Liver (tissue), 9 donors: Measurements from ENCODE around the gene DCN. TPM values are rescaled to one million over a fixed set of nuclear protein-coding genes. Genes with fewer than 3 reads are reported as not detected.

Source experiments
- DNase-seq: peaks from one replicate; pipeline ENCODE4 v3.0.0-alpha.2; 2017; ENCODE audit warnings: low spot score
- H3K27ac ChIP-seq, 2 donors: one replicate each; pipeline ENCODE4 v1.7.0; 2013; ENCODE audit warnings: inconsistent platforms in 2 of 2, low read length in 2 of 2, control low read depth in 1 of 2, low read depth in 1 of 2, mild to moderate bottlenecking in 1 of 2
- H3K27me3 ChIP-seq, 4 donors: one replicate each; pipeline versions ENCODE4 v1.6.1 to v1.7.0; 2013; ENCODE audit warnings: low read length in 3 of 4, inconsistent platforms in 1 of 4, mild to moderate bottlenecking in 1 of 4, moderate library complexity in 1 of 4; ENCODE audit not compliant: control insufficient read depth in 4 of 4, insufficient read depth in 4 of 4
- H3K36me3 ChIP-seq, 4 donors: one replicate each; pipeline versions ENCODE4 v1.6.1 to v1.7.0; 2013; ENCODE audit warnings: low read length in 3 of 4, mild to moderate bottlenecking in 3 of 4, low read depth in 1 of 4, moderate library complexity in 1 of 4; ENCODE audit not compliant: control insufficient read depth in 4 of 4, insufficient read depth in 3 of 4
- H3K4me1 ChIP-seq, 4 donors: one replicate each; pipeline versions ENCODE4 v1.6.1 to v1.7.0; 2013; ENCODE audit warnings: low read length in 3 of 4, mild to moderate bottlenecking in 3 of 4, moderate library complexity in 1 of 4; ENCODE audit not compliant: control insufficient read depth in 4 of 4, insufficient read depth in 4 of 4
- H3K4me3 ChIP-seq, 3 donors: one replicate each; pipeline versions ENCODE4 v1.6.1 to v1.7.0; 2013; ENCODE audit warnings: low read length in 3 of 3, control low read depth in 1 of 3, low read depth in 1 of 3, mild to moderate bottlenecking in 1 of 3
- H3K9ac ChIP-seq, 2 donors: one replicate each; pipeline ENCODE4 v1.7.0; 2013; ENCODE audit warnings: low read length in 2 of 2, mild to moderate bottlenecking in 2 of 2, moderate library complexity in 2 of 2, control low read depth in 1 of 2, low read depth in 1 of 2
- H3K9me3 ChIP-seq, 4 donors: one replicate each; pipeline versions ENCODE4 v1.6.1 to v1.7.0; 2013; ENCODE audit warnings: low read length in 3 of 4; ENCODE audit not compliant: control insufficient read depth in 4 of 4
- CTCF ChIP-seq: fragments of 150-350 bp; IDR thresholded peaks from 2 replicates; pipeline ENCODE4 v1.5.1; 2017; ENCODE audit warnings: improper control_type of control experiment, low read depth, low read length; ENCODE audit not compliant: missing input control
- EGR1 ChIP-seq, 2 donors: IDR thresholded peaks; 2 replicates each; pipeline ENCODE4 v1.6.1; 2016 to 2018; ENCODE audit warnings: antibody characterized with exemption in 2 of 2, low read depth in 2 of 2
- FOXA1 ChIP-seq: IDR thresholded peaks from 2 replicates; pipeline ENCODE4 v1.6.1; 2016; ENCODE audit warnings: antibody characterized with exemption
- GABPA ChIP-seq, 2 donors: IDR thresholded peaks in 1 of 2; conservative IDR thresholded peaks in 1 of 2; 2 replicates each; pipeline ENCODE4 v1.6.1; 2016; ENCODE audit warnings: antibody characterized with exemption in 2 of 2, mild to moderate bottlenecking in 1 of 2, moderate library complexity in 1 of 2
- HNF4G ChIP-seq: IDR thresholded peaks from 2 replicates; pipeline ENCODE4 v1.6.1; 2016; ENCODE audit warnings: antibody characterized with exemption
- JUND ChIP-seq, 2 donors: IDR thresholded peaks; 2 replicates each; pipeline ENCODE4 v1.6.1; 2016; ENCODE audit warnings: antibody characterized with exemption in 2 of 2
- NR2F2 ChIP-seq: IDR thresholded peaks from 2 replicates; pipeline ENCODE4 v1.6.1; 2016; ENCODE audit warnings: antibody characterized with exemption
- RAD21 ChIP-seq, 2 donors: IDR thresholded peaks; 2 replicates each; pipeline ENCODE4 v1.6.1; 2016; ENCODE audit warnings: antibody characterized with exemption in 2 of 2, mild to moderate bottlenecking in 2 of 2
- RXRA ChIP-seq, 2 donors: IDR thresholded peaks; 2 replicates each; pipeline ENCODE4 v1.6.1; 2017 to 2018; ENCODE audit warnings: antibody characterized with exemption in 2 of 2, mild to moderate bottlenecking in 1 of 2
- TAF1 ChIP-seq: conservative IDR thresholded peaks from 2 replicates; pipeline ENCODE4 v1.6.1; 2016; ENCODE audit warnings: antibody characterized with exemption, mild to moderate bottlenecking
- YY1 ChIP-seq: IDR thresholded peaks from 2 replicates; pipeline ENCODE4 v1.6.1; 2016; ENCODE audit warnings: antibody characterized with exemption, mild to moderate bottlenecking
- WGBS: extraction: QIAGEN DNeasy Blood & Tissue Kit; methylation state at CpG from one replicate; pipeline ENCODE4 v1.1.7; 2013; 5-methylcytosine and 5-hydroxymethylcytosine counted together
- polyA plus RNA-seq, 2 donors: library from polyadenylated mRNA; stranded (reverse) in 1 of 2; unstranded in 1 of 2; fragments of 200-250 nt in 1 of 2; fragments of >200 nt in 1 of 2; fragmentation: Nextera tagmentation in 1 of 2; extraction: Ambion mirVana in 1 of 2; gene quantifications; one replicate each; pipeline versions ENCODE4 v1.2.1 to v1.2.3, GENCODE V29; 2013 to 2015
- total RNA-seq, 2 donors: library from RNA; depleted of rRNA; stranded (reverse); fragments of >200 nt; gene quantifications; one replicate each; pipeline ENCODE4 v1.2.3, GENCODE V29; 2014
- TF ChIP-seq, protein P1 (sequence below): IDR thresholded peaks from 2 replicates; pipeline ENCODE4 v1.6.1; 2016; ENCODE audit warnings: antibody characterized with exemption
- TF ChIP-seq, protein P2 (sequence below): IDR thresholded peaks from 2 replicates; pipeline ENCODE4 v1.6.1; 2016; ENCODE audit warnings: antibody characterized with exemption, mild to moderate bottlenecking
- TF ChIP-seq, protein P3 (sequence below): IDR thresholded peaks from 2 replicates; pipeline ENCODE4 v1.6.1; 2016; ENCODE audit warnings: antibody characterized with exemption
- donor health status: healthy.
- donor health status: healthy.
- donor health status: healthy.
- donor health status: healthy.
- donor health status: healthy.

Gene DCN
- total and polyA plus RNA-seq, 4 donors: 74.9 to 148 (median 98.6) TPM

DNA sequence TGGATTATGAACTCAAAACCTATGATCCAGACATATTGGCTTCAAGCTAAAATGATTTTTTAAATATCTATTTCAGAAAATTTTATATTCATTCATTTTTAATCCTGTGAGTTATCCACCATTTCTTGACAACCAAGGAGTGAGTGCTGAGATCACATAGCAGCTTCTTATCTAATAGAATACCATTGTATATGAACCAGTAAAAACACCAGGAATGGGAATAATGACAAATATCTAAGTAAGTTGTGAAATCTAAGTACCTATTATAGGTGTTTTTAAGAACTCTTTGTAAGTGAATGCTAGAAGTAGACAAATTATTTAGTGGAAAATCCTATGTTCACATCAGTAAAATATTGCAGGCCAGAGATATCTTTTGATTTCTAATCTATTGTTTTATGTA, 79.5 kb downstream of the DCN start:
- no peaks in the 10 kb centered on the region for H3K36me3 ChIP-seq
- H3K9me3 ChIP-seq: no peaks in the 10 kb centered on the region
- no peaks in the 10 kb centered on the region for H3K27me3 ChIP-seq
- no peak overlapping the region for H3K4me3 ChIP-seq
- H3K4me1 ChIP-seq: no peaks in the 10 kb centered on the region
- no peak for TF ChIP-seq GABPA (IDR thresholded peaks at IDR 0.05 in 1 of 2, conservative IDR thresholded peaks at IDR 0.05 in 1 of 2)
- no peak for TF ChIP-seq NR2F2
- no peak for TF ChIP-seq FOXA1
- no peak for TF ChIP-seq TAF1
- TF ChIP-seq HNF4G: no peak
- TF ChIP-seq, protein P1, sequence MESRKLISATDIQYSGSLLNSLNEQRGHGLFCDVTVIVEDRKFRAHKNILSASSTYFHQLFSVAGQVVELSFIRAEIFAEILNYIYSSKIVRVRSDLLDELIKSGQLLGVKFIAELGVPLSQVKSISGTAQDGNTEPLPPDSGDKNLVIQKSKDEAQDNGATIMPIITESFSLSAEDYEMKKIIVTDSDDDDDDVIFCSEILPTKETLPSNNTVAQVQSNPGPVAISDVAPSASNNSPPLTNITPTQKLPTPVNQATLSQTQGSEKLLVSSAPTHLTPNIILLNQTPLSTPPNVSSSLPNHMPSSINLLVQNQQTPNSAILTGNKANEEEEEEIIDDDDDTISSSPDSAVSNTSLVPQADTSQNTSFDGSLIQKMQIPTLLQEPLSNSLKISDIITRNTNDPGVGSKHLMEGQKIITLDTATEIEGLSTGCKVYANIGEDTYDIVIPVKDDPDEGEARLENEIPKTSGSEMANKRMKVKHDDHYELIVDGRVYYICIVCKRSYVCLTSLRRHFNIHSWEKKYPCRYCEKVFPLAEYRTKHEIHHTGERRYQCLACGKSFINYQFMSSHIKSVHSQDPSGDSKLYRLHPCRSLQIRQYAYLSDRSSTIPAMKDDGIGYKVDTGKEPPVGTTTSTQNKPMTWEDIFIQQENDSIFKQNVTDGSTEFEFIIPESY: no peak
- TF ChIP-seq YY1: no peak
- TF ChIP-seq RXRA (IDR thresholded peaks at IDR 0.05): no peak
- no peak for TF ChIP-seq RAD21 (IDR thresholded peaks at IDR 0.05)
- TF ChIP-seq, protein P2, sequence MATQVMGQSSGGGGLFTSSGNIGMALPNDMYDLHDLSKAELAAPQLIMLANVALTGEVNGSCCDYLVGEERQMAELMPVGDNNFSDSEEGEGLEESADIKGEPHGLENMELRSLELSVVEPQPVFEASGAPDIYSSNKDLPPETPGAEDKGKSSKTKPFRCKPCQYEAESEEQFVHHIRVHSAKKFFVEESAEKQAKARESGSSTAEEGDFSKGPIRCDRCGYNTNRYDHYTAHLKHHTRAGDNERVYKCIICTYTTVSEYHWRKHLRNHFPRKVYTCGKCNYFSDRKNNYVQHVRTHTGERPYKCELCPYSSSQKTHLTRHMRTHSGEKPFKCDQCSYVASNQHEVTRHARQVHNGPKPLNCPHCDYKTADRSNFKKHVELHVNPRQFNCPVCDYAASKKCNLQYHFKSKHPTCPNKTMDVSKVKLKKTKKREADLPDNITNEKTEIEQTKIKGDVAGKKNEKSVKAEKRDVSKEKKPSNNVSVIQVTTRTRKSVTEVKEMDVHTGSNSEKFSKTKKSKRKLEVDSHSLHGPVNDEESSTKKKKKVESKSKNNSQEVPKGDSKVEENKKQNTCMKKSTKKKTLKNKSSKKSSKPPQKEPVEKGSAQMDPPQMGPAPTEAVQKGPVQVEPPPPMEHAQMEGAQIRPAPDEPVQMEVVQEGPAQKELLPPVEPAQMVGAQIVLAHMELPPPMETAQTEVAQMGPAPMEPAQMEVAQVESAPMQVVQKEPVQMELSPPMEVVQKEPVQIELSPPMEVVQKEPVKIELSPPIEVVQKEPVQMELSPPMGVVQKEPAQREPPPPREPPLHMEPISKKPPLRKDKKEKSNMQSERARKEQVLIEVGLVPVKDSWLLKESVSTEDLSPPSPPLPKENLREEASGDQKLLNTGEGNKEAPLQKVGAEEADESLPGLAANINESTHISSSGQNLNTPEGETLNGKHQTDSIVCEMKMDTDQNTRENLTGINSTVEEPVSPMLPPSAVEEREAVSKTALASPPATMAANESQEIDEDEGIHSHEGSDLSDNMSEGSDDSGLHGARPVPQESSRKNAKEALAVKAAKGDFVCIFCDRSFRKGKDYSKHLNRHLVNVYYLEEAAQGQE: no peak
- TF ChIP-seq EGR1 (IDR thresholded peaks at IDR 0.05; ENCODE audit: low read depth in 2 of 2): no peak
- no peak for TF ChIP-seq JUND (IDR thresholded peaks at IDR 0.05)
- TF ChIP-seq, protein P3, sequence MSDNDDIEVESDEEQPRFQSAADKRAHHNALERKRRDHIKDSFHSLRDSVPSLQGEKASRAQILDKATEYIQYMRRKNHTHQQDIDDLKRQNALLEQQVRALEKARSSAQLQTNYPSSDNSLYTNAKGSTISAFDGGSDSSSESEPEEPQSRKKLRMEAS: no peak
- no peak overlapping the region for H3K9ac ChIP-seq
- DNase-seq: no peak
- no peak overlapping the region for H3K27ac ChIP-seq

GRCh38 chr12:91100906-91101305, 81.7 kb downstream of the DCN start:
- DNase-seq: no peak
- H3K9me3 ChIP-seq: no peaks in the 10 kb centered on the region
- WGBS: 77% methylated on average over 2 of the region's 2 CpGs
- no peaks in the 10 kb centered on the region for H3K36me3 ChIP-seq
- no peak overlapping the region for H3K27ac ChIP-seq
- no peak overlapping the region for H3K4me3 ChIP-seq
- H3K27me3 ChIP-seq: no peaks in the 10 kb centered on the region
- TF ChIP-seq RAD21 (IDR thresholded peaks at IDR 0.05) (no peak), CTCF (no peak), FOXA1 (no peak)
- H3K9ac ChIP-seq: no peak overlapping the region
- no peaks in the 10 kb centered on the region for H3K4me1 ChIP-seq
